ENCODE data around the gene DACT2.
A peak's percentile ranks its signal among the peaks of the same experiment; 100 is the strongest.
"Not testable (repeated sequence)": the region's sequence is repeated elsewhere in the genome, so short reads cannot be mapped to it uniquely, and the experiment has no call there.

The DACT2 gene

GRCh38 chr6:168318579-168319278 lies 848 bp downstream of the DACT2 start:
- no peak for DNase-seq

DNA sequence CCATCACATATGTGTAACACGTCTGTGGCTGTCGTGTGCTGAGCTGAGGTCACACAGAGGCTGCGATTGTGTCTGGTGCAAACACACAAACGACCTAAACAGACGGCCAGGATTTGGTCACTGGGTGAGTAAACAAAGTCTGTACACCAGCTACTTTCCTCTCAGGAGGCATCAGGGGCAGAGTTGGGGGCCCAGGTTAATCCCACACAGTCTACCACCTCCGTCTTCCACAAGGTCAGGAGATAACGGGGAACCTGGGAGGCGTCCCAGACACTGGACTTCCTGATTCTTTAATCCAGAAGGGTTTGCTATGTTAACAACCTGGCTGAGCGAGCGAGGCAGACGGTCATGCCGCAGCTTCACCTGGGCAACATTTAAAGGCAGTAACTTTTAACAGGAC lies 1.5 kb downstream of the DACT2 start:
- DNase-seq: no peak

GRCh38 chr6:168315596-168315995 lies 4.0 kb downstream of the DACT2 start:
- DNase-seq: no peak

GRCh38 chr6:168314948-168315347 lies 4.6 kb downstream of the DACT2 start:
- DNase-seq: no peak

- DNase-seq: no peak
These were observed 5.6 kb downstream of the DACT2 start for GRCh38 chr6:168314021-168314420.

- no peak for DNase-seq
These were observed 6.1 kb downstream of the DACT2 start for GRCh38 chr6:168313431-168314011.

GRCh38 chr6:168312125-168312507 lies 7.5 kb downstream of the DACT2 start:
- DNase-seq: not testable (repeated sequence)

DNA sequence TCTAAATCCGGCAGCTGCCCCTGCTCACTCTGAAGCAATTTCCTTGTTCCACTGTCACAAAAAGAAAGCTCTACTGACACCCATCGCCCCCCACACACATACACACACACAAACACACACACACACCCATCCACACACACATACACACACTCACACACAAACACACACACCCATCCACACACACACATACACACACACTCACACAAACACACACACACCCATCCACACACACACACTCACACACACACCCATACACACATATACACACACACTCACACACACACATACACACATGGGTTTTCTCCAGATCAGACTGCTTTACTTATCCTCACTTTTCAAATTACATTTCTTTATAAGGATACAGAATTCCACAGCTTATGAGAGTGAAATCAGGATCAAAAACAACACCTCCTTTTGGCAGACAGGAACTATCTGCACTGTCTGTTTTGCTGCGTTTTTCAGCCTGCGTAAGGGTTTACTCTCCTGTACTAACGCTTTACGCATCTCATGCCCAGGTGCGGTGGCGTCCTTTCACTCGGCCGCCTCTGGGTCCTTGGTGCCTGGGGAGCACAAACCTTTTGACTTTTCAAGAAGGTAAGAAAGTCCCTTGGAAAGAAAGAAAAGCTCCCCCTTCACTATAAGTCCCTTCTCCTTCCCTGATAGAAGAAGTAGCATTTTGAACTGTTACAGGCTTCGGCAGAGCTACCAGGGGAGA lies 8.0 kb downstream of the DACT2 start:
- no peak for DNase-seq

DNA sequence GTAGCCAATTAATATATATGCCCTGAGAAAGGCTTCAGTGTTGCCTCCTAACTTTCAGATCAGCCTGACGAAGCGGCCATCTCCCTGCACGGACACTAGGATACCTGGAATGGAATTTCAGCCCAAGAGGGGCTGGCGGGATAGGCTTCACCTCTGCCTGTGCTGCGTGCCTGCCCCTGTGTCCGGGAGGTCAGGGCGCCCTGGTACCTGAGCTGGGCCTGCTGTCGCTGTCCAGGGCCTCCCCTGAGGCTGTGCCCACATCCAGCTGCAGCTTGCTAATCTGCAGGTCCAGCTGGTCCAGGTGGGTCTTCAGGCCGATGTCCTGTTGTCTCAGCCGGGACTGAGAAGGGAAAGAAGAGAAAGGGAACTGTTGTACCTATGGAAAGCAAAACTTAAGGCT lies 8.6 kb downstream of the DACT2 start:
- DNase-seq: no peak

DNA sequence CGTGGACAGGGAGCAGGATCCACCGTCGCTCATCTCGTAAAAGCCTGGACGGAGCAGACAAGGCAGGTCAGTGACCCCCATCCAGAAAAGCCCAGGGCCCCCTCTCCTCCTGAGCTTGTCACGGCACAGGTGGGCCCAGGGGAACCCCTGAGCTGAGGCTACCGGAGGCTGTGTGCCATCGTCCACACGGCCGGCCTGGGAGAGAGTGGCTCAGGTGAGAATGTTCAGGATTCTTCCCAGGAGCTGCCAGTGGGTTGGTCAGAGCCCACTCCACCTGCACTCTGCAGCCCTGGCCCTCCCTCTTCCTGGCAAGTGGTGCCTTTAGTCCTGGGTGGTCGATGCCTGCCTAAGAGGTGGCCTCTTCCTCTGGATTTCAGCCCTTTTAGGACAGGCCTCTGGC lies 9.2 kb downstream of the DACT2 start:
- DNase-seq: no peak

GRCh38 chr6:168309997-168310396 lies 9.6 kb downstream of the DACT2 start:
- no peak for DNase-seq

DNA sequence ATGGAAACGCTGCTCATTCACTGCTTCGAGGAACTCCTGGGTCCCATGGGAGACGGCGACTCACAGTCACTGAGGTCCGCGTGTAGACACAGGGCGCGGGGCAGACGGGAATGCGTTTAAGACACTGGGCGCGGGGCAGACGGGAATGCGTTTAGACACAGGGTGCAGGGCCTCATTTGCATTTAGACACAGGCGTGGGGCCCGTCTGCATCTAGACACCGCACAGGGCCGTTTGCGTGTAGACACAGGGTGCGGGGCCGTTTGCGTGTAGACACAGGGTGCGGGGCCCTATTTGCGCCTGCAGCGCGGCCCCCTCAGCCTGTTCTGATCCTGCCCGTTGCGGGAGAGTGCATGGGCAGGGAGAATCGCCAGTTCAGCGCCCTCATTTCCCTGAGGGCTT lies 10.4 kb downstream of the DACT2 start:
- DNase-seq: no peak

DNA sequence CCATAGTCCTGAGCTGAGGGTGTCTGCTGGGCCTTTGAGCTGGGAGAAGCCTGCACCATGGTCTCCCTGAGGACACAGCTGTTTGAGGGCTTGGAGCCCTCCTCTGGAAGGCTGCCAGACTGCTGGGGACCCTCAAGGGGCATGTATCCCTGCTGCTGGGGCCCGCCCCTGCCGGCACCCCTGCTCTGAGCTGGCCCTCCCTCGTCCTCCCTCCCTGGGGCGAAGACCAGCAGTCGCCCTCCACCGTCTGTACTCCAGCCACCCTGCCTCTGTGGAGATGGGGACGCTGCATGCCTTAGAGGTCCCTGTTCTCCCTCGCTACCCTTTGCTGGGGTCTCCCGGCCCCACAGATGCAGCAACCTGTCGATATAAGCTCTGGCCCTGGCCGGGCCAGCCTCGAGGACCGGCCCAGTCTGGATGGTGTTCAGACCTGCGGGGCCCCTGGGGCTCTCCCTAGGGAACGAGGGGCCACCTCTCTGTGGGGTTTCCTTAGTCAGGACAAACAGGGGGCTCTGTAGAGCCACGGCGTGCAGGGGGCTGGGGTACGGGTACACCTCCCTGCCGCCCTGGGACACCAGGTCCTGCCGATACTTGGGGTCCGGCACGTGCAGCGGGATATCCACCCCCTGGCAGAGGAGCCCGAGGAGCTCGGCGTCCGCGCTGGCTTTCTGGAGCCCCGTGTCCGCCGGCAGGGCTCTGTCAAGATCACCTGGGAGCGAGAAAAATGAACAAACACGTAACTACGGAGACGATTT lies 11.0 kb downstream of the DACT2 start:
- no peak for DNase-seq

- no peak for DNase-seq
These were observed 11.9 kb downstream of the DACT2 start for GRCh38 chr6:168307695-168308021.

DNA sequence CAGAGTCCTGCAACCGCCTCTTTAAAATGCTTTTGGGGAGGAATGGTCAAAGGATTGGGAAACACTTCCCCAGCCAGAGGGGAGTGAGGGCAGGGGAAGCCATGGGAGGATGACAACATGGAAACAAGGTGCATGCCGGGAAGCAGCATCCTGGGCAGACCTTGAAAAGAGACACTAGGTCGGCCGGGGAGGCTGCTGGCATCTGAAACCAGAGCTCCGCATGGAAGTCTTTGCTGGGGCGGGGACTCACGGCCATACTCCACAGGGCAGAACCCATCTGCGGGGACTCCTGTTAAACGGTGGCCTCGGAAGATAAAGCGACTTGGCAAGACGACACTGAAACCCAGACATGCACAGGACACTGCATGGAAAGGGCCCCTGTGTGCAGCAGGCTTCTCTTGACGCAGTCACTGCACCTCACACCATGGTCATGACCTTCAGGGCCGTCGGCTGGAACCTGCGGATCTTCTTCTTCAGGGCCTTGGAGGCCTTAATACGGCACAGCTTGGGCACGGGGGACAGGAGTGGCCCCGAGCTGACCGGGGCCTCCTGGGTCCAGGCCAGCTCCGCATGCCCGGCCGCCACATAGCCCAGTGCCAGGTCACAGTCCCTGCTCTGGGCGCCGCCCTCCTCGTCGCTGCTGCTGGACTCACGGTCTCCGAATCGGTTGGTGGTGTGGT lies 12.4 kb downstream of the DACT2 start:
- no peak for DNase-seq

- no peak for DNase-seq
These were observed 13.7 kb downstream of the DACT2 start for GRCh38 chr6:168305863-168306262.

- no peak for DNase-seq
These were observed 14.4 kb downstream of the DACT2 start for GRCh38 chr6:168305096-168305749.

- no peak for DNase-seq
These were observed 14.9 kb downstream of the DACT2 start for GRCh38 chr6:168304752-168305015.

GRCh38 chr6:168303982-168304751 lies 15.4 kb downstream of the DACT2 start:
- no peak for DNase-seq

DNA sequence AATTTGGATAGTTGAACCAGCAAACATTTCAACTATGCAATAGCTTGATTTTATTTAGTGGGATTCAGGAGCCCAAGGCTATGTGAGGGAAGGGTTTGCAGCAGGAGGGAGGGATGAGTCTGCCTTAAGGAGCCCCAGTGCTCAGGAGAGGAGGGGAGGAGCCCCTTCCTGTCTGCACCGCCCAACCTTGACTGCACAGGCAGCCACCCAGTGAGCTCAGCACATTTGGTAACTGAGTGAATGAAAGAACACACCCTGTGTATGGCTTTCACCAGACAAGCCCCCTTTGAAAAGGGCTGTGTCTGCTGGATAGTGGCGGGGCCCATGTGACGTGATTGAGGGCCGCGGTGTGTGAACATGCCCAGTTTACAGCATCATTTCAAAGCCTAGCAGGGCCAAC lies 17.0 kb downstream of the DACT2 start:
- DNase-seq: no peak

DNA sequence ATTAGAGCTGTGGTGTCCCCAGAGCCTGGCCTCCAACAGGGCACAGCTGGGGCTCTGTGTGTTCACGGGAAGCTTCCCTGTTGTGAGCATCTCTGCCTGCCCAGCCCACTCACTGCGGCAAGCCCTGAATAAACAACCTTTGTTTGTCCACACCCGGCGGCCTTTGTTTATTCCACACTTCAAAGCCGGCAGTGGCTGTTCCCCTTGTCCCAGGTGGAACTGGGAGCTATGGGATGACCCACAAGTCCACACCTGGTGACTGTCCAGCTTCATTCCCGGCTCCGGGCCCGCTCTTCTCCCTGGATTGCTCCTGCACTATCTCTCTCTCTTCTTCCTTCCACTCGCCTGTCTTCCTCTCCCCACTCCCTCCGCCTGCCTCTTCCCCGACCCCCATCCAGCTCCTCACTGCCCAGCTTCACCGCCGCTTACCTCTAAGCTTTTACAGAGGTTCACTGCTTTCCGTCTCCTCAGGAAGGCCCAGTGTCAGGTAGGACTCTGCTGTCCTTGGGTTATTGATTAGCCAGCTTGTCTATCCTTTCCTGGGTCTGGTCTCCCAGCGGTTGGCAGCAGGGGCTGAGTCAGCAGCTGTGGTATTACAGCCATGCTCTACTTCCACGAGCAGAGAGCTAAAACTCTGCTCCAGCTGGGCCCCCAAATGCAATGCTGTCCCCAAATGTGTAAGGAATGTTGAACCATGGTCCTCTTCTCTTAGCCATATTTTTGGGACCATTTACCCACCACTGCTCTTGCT lies 17.8 kb downstream of the DACT2 start:
- DNase-seq: peak; percentile 84

Measured in NCI-H2029 (cell line).